ENCODE results near the gene GAS2.

DNA sequence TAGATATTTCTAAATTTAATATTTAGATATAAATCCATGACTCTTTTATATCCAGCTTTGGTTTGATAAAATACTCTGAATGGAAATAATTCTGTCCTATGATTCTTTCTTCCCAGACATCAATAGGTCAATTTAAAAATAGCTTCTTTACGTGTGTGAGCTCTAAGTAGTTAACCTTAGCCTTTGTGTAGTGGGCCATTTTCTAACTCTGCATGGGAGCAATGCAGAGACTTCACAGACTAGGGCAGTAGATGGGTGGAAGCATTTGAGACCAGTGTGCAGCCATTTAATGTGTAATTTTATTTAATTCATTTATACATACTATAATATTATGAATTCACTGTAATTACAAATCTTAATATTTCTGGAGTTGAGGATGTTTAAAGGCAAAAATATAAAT is 23.8 kb downstream of the GAS2 start:
- TF ChIP-seq, protein P1, sequence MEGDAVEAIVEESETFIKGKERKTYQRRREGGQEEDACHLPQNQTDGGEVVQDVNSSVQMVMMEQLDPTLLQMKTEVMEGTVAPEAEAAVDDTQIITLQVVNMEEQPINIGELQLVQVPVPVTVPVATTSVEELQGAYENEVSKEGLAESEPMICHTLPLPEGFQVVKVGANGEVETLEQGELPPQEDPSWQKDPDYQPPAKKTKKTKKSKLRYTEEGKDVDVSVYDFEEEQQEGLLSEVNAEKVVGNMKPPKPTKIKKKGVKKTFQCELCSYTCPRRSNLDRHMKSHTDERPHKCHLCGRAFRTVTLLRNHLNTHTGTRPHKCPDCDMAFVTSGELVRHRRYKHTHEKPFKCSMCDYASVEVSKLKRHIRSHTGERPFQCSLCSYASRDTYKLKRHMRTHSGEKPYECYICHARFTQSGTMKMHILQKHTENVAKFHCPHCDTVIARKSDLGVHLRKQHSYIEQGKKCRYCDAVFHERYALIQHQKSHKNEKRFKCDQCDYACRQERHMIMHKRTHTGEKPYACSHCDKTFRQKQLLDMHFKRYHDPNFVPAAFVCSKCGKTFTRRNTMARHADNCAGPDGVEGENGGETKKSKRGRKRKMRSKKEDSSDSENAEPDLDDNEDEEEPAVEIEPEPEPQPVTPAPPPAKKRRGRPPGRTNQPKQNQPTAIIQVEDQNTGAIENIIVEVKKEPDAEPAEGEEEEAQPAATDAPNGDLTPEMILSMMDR (conservative IDR thresholded peaks at IDR 0.05) = no peak
- TF ChIP-seq EZH2 (IDR thresholded peaks at IDR 0.05; ENCODE audit: low read depth) = no peak

All from PC-9 (cell line).